Caki2 (cell line): Measurements from ENCODE around the gene EDN1. TPM values are rescaled to one million over a fixed set of nuclear protein-coding genes. Genes with fewer than 3 reads are reported as not detected.

Experiments
- DNase-seq: peaks from one replicate; pipeline ENCODE4 v3.0.0-alpha.2; 2015; ENCODE audit warnings: low read depth
- in situ Hi-C: cut with HindIII; loops from 2 replicates; pipeline ENCODE4 v1.10.0; 2016; ENCODE audit warnings: low sequenced_read_pairs, low pct_unique_long_range_greater_than_20kb, mixed read lengths
- total RNA-seq: library from RNA; depleted of rRNA; stranded (reverse); fragments of >200 nt; shearing (Covaris generic); gene quantifications from 2 replicates; pipeline ENCODE4 v1.2.3, GENCODE V29; 2014; ENCODE audit warnings: low replicate concordance; rRNA removed

Gene EDN1
- 1.2 and 9.5 TPM in 2 replicates for total RNA-seq

GRCh38 chr6:12289933-12290820 lies at the start of gene EDN1:
Gene EDN1, plus strand, starts transcription at chr6:12290361. Its CDS starts 269 bp downstream, at chr6:12290630.
- in situ Hi-C loops, result no loop called here
- peak; percentile 82 for DNase-seq

GRCh38 chr6:12241493-12242175 lies 48.5 kb upstream of the EDN1 start:
- in situ Hi-C loops, result no loop called here
- DNase-seq, result no peak

- in situ Hi-C loops, result no loop called here
- DNase-seq, result no peak
Measured at GRCh38 chr6:12243169-12243568, 47.0 kb upstream of the EDN1 start.

GRCh38 chr6:12245360-12245759 lies 44.8 kb upstream of the EDN1 start:
- in situ Hi-C loops, result no loop called here
- DNase-seq, result no peak

GRCh38 chr6:12245763-12246718 lies 44.1 kb upstream of the EDN1 start:
- in situ Hi-C loops, result no loop called here
- DNase-seq, result no peak

GRCh38 chr6:12246900-12247299 lies 43.3 kb upstream of the EDN1 start:
- in situ Hi-C loops, result no loop called here
- no peak for DNase-seq

- no peak for DNase-seq
- in situ Hi-C loops, result no loop called here
Measured at GRCh38 chr6:12249541-12250382, 40.4 kb upstream of the EDN1 start.

- no peak for DNase-seq
- in situ Hi-C loops, result no loop called here
Measured at GRCh38 chr6:12250383-12250770, 39.8 kb upstream of the EDN1 start.

GRCh38 chr6:12254210-12254609 lies 36.0 kb upstream of the EDN1 start:
- in situ Hi-C loops, result no loop called here
- DNase-seq, result no peak

GRCh38 chr6:12258191-12258590 lies 32.0 kb upstream of the EDN1 start:
- no peak for DNase-seq
- in situ Hi-C loops, result no loop called here

- no peak for DNase-seq
- in situ Hi-C loops, result no loop called here
Measured at GRCh38 chr6:12258591-12259075, 31.5 kb upstream of the EDN1 start.

- in situ Hi-C loops, result no loop called here
- no peak for DNase-seq
Measured at GRCh38 chr6:12260458-12261093, 29.6 kb upstream of the EDN1 start.

- in situ Hi-C loops, result no loop called here
- no peak for DNase-seq
Measured at GRCh38 chr6:12261502-12261901, 28.7 kb upstream of the EDN1 start.

GRCh38 chr6:12262236-12263061 lies 27.7 kb upstream of the EDN1 start:
- no peak for DNase-seq
- in situ Hi-C loops, result no loop called here

GRCh38 chr6:12263403-12263802 lies 26.8 kb upstream of the EDN1 start:
- no peak for DNase-seq
- in situ Hi-C loops, result no loop called here

GRCh38 chr6:12264671-12265070 lies 25.5 kb upstream of the EDN1 start:
- DNase-seq, result no peak
- in situ Hi-C loops, result no loop called here
